H1 (cell line): ENCODE data around the gene MAGI1. TPM values are rescaled to one million over a fixed set of nuclear protein-coding genes. Genes with fewer than 3 reads are reported as not detected.

ENCODE experiments used
- CTCF ChIA-PET: fragments of 300-600 bp; sonication (Branson Sonifier 250); formaldehyde crosslinking; loops from one replicate; lab custom pipeline; 2021; ENCODE audit not compliant: partially characterized antibody; lab: Charles Lee
- POLR2A ChIA-PET: fragments of 300-600 bp; sonication (Branson Sonifier 250); formaldehyde crosslinking; loops from one replicate; lab custom pipeline; 2021; ENCODE audit warnings: inconsistent platforms; ENCODE audit not compliant: partially characterized antibody; lab: Charles Lee
- DNase-seq, 2 experiments: peaks; one replicate each; pipeline versions ENCODE4 v3.0.0 to v3.0.0-alpha.2; 2010 to 2022; ENCODE audit warnings: low spot score in 2 of 2, low read depth in 1 of 2, mixed read lengths in 1 of 2
- FAIRE-seq: peaks from 2 replicates; lab custom pipeline; 2011; peaks lifted over from hg19 to GRCh38; lab: Jason Lieb, UNC
- H2AFZ ChIP-seq: 2 replicates; pipeline ENCODE4 v1.8.1; 2012; ENCODE audit warnings: low read length, inconsistent platforms
- H2AK5ac ChIP-seq: 2 replicates; pipeline ENCODE4 v1.6.1; 2013; ENCODE audit warnings: low read depth, low read length
- H2BK120ac ChIP-seq: replicated peaks from 2 replicates; pipeline ENCODE3; 2013; ENCODE audit warnings: low read depth, low read length, inconsistent platforms
- H2BK12ac ChIP-seq: 2 replicates; pipeline ENCODE4 v1.6.1; 2013; ENCODE audit warnings: low read depth, low read length
- H2BK15ac ChIP-seq: 2 replicates; pipeline ENCODE4 v1.6.1; 2013; ENCODE audit warnings: low read length
- H2BK20ac ChIP-seq: 2 replicates; pipeline ENCODE4 v1.6.1; 2013; ENCODE audit warnings: low read length
- H2BK5ac ChIP-seq: 2 replicates; pipeline ENCODE4 v1.6.1; 2013; ENCODE audit warnings: low read depth, low read length
- H3K14ac ChIP-seq: 2 replicates; pipeline ENCODE4 v1.6.1; 2013; ENCODE audit warnings: inconsistent platforms; ENCODE audit not compliant: insufficient read length
- H3K18ac ChIP-seq: 2 replicates; pipeline ENCODE4 v1.6.1; 2013; ENCODE audit warnings: low read length; ENCODE audit errors: extremely low read depth
- H3K23ac ChIP-seq: 2 replicates; pipeline ENCODE4 v1.6.1; 2013; ENCODE audit warnings: inconsistent platforms; ENCODE audit not compliant: insufficient read length
- H3K23me2 ChIP-seq: 2 replicates; pipeline ENCODE4 v1.6.1; 2013; ENCODE audit warnings: low read depth, low read length
- H3K27ac ChIP-seq: 2 replicates; pipeline ENCODE4 v1.6.1; 2011; ENCODE audit warnings: low read depth, low read length, inconsistent platforms
- H3K27me3 ChIP-seq, 4 experiments: replicated peaks in 1 of 4; 1 replicate in 1 of 4; 2 replicates in 3 of 4; pipeline versions ENCODE4 v1.6.1 to v1.8.1; 2011 to 2013; ENCODE audit warnings: low read length in 3 of 4, mild to moderate bottlenecking in 3 of 4, inconsistent platforms in 2 of 4, mixed read lengths in 2 of 4, moderate library complexity in 1 of 4; ENCODE audit not compliant: control insufficient read depth in 3 of 4, insufficient read depth in 3 of 4; ENCODE audit errors: extremely low read depth in 1 of 4
- H3K36me3 ChIP-seq, 4 experiments: 2 replicates each; pipeline versions ENCODE4 v1.6.1 to v1.8.1; 2011 to 2013; ENCODE audit warnings: mild to moderate bottlenecking in 4 of 4, low read length in 3 of 4, moderate library complexity in 2 of 4, control low read depth in 1 of 4, inconsistent platforms in 1 of 4; ENCODE audit not compliant: insufficient read depth in 4 of 4, control insufficient read depth in 2 of 4
- H3K4ac ChIP-seq: replicated peaks from 2 replicates; pipeline ENCODE3; 2013; ENCODE audit warnings: low read length, low read depth, mixed read lengths, inconsistent platforms; ENCODE audit not compliant: insufficient read length
- H3K4me1 ChIP-seq, 4 experiments: replicated peaks in 1 of 4; 1 replicate in 1 of 4; 2 replicates in 3 of 4; pipeline versions ENCODE4 v1.6.1 to v1.8.1; 2011 to 2013; ENCODE audit warnings: low read length in 3 of 4, inconsistent platforms in 2 of 4, mixed read lengths in 1 of 4; ENCODE audit not compliant: insufficient read depth in 4 of 4, control insufficient read depth in 3 of 4
- H3K4me2 ChIP-seq, 2 experiments: 2 replicates each; pipeline versions ENCODE4 v1.6.1 to v1.8.1; 2011 to 2013; ENCODE audit warnings: low read depth in 2 of 2, low read length in 2 of 2, control low read depth in 1 of 2, inconsistent platforms in 1 of 2, mild to moderate bottlenecking in 1 of 2; ENCODE audit not compliant: insufficient read depth in 1 of 2
- H3K4me3 ChIP-seq, 4 experiments: fragments of 200-600, 300-600 bp in 1 of 4; sonication (generic), shearing (Covaris generic), sonication (Bioruptor Twin) in 1 of 4; 2 replicates each; pipeline versions ENCODE4 v1.5.1 to v1.8.1; 2011 to 2016; ENCODE audit warnings: low read length in 4 of 4, low read depth in 3 of 4, control low read depth in 2 of 4, inconsistent platforms in 2 of 4, mild to moderate bottlenecking in 2 of 4, mixed read lengths in 1 of 4, moderate library complexity in 1 of 4; ENCODE audit not compliant: insufficient read depth in 2 of 4; ENCODE audit errors: extremely low read depth in 1 of 4
- H3K56ac ChIP-seq: replicated peaks from 2 replicates; pipeline ENCODE3; 2013; ENCODE audit warnings: low read depth, mild to moderate bottlenecking, mixed read lengths, low read length, inconsistent platforms; ENCODE audit not compliant: insufficient read length
- H3K79me1 ChIP-seq: 2 replicates; pipeline ENCODE4 v1.6.1; 2013; ENCODE audit warnings: low read depth, low read length, control low read depth
- H3K79me2 ChIP-seq, 2 experiments: 2 replicates each; pipeline versions ENCODE4 v1.6.1 to v1.8.1; 2012 to 2013; ENCODE audit warnings: low read length in 2 of 2, mild to moderate bottlenecking in 2 of 2, inconsistent platforms in 1 of 2; ENCODE audit not compliant: insufficient read depth in 2 of 2, control insufficient read depth in 1 of 2
- H3K9ac ChIP-seq, 4 experiments: replicated peaks in 1 of 4; 1 replicate in 1 of 4; 2 replicates in 3 of 4; pipeline versions ENCODE4 v1.6.1 to v1.8.1; 2011 to 2013; ENCODE audit warnings: low read depth in 3 of 4, low read length in 3 of 4, control low read depth in 2 of 4, mild to moderate bottlenecking in 2 of 4, moderate library complexity in 2 of 4, inconsistent platforms in 1 of 4; ENCODE audit errors: extremely low read depth in 1 of 4
- H3K9me3 ChIP-seq, 2 experiments: 2 replicates each; pipeline versions ENCODE4 v1.6.1 to v1.8.1; 2012 to 2013; ENCODE audit warnings: mild to moderate bottlenecking in 2 of 2, moderate library complexity in 2 of 2, control low read depth in 1 of 2, inconsistent platforms in 1 of 2, low read depth in 1 of 2, low read length in 1 of 2, mixed read lengths in 1 of 2; ENCODE audit not compliant: insufficient read depth in 2 of 2
- H4K20me1 ChIP-seq, 2 experiments: replicated peaks in 1 of 2; 2 replicates each; pipeline versions ENCODE3 to v1.8.1; 2011 to 2013; ENCODE audit warnings: inconsistent platforms in 2 of 2, low read length in 2 of 2, mild to moderate bottlenecking in 1 of 2; ENCODE audit not compliant: insufficient read depth in 2 of 2, control insufficient read depth in 1 of 2
- H4K5ac ChIP-seq: 2 replicates; pipeline ENCODE4 v1.6.1; 2013; ENCODE audit warnings: low read length, low read depth, mixed read lengths, inconsistent platforms; ENCODE audit not compliant: insufficient read length
- H4K8ac ChIP-seq: 2 replicates; pipeline ENCODE4 v1.8.0; 2013; ENCODE audit warnings: mild to moderate bottlenecking, moderate library complexity, low read length, inconsistent platforms; ENCODE audit not compliant: insufficient read depth; ENCODE audit errors: extremely low read depth
- H4K91ac ChIP-seq: replicated peaks from 2 replicates; pipeline ENCODE3; 2013; ENCODE audit warnings: low read length, mixed read lengths, inconsistent platforms; ENCODE audit not compliant: insufficient read length
- CREB1 ChIP-seq: IDR thresholded peaks from 2 replicates; pipeline ENCODE4 v1.6.1; 2012; ENCODE audit warnings: inconsistent platforms
- E2F6 ChIP-seq: IDR thresholded peaks from 2 replicates; pipeline ENCODE4 v1.6.1; 2012; ENCODE audit warnings: inconsistent platforms
- EZH2 ChIP-seq: fragments of 200-600 bp; sonication (generic); IDR thresholded peaks from 2 replicates; pipeline ENCODE4 v1.7.1; 2012; ENCODE audit warnings: low read depth, mild to moderate bottlenecking, moderate library complexity, low read length, inconsistent platforms; ENCODE audit not compliant: severe bottlenecking
- HDAC6 ChIP-seq: IDR thresholded peaks from one replicate; pipeline ENCODE4 v1.7.1; 2012; ENCODE audit warnings: low read depth, mild to moderate bottlenecking, inconsistent platforms, low read length, moderate library complexity
- KDM5A ChIP-seq: fragments of 200-600 bp; IDR thresholded peaks from 2 replicates; pipeline ENCODE4 v1.7.1; 2012; ENCODE audit warnings: mild to moderate bottlenecking, low read length, inconsistent platforms, mixed read lengths
- PHF8 ChIP-seq: fragments of 200-600 bp; sonication (generic); conservative IDR thresholded peaks from 2 replicates; pipeline ENCODE4 v1.7.1; 2012; ENCODE audit warnings: low read depth, mild to moderate bottlenecking, inconsistent platforms, low read length, moderate library complexity
- SAP30 ChIP-seq: fragments of 300-600 bp; sonication (generic); IDR thresholded peaks from 2 replicates; pipeline ENCODE4 v1.7.1; 2012; ENCODE audit warnings: low read length, moderate library complexity, mild to moderate bottlenecking, inconsistent platforms; ENCODE audit not compliant: insufficient read depth, insufficient replicate concordance
- SIRT6 ChIP-seq: IDR thresholded peaks from one replicate; pipeline ENCODE4 v1.7.1; 2012; ENCODE audit warnings: low read length, inconsistent platforms
- SUZ12 ChIP-seq: fragments of 200-600 bp; sonication (generic); IDR thresholded peaks from 2 replicates; pipeline ENCODE4 v1.6.1; 2012; ENCODE audit warnings: mild to moderate bottlenecking, inconsistent platforms, low read length, moderate library complexity, mixed read lengths
- TAF7 ChIP-seq: optimal IDR thresholded peaks from 2 replicates; pipeline ENCODE3; 2011; ENCODE audit warnings: low read depth, mild to moderate bottlenecking, inconsistent platforms, low read length, moderate library complexity, borderline replicate concordance
- WGBS, 2 experiments: shearing (Covaris generic) in 1 of 2; methylation state at CpG; one replicate each; pipeline versions ENCODE4 v1.1.6 to v1.1.7; 2013 to 2015; ENCODE audit warnings: low lambda C conversion rate in 2 of 2, mixed read lengths in 2 of 2, inconsistent platforms in 1 of 2, low coverage in 1 of 2, missing lambda C conversion rate in 1 of 2; ENCODE audit not compliant: insufficient replicate concordance in 2 of 2, insufficient coverage in 1 of 2, insufficient read length in 1 of 2; ENCODE audit errors: extremely low coverage in 1 of 2, missing lambda C conversion rate in 1 of 2; 5-methylcytosine and 5-hydroxymethylcytosine counted together
- polyA plus RNA-seq, 7 experiments: library from polyadenylated mRNA; depleted of rRNA in 3 of 7; stranded (reverse) in 5 of 7; unstranded in 2 of 7; fragments of >200 nt in 5 of 7; fragments of 200-250 nt in 2 of 7; gene quantifications; 1 replicate in 5 of 7; 2 replicates in 1 of 7; 4 replicates in 1 of 7; pipeline versions ENCODE4 v1.2.1 to v1.2.3, GENCODE V29; 2011 to 2013; ENCODE audit warnings: missing spikeins in 2 of 7, mixed read lengths in 2 of 7
- total RNA-seq: library from RNA; stranded (reverse); fragmentation: NEBNext Ultra II Directional; extraction: Animal tissue kit (Norgen Biotek cat#: 25700); gene quantifications from 2 replicates; pipeline ENCODE4 v1.2.1, GENCODE V29; 2021

The MAGI1 gene
- total and polyA plus RNA-seq, 2 of the 8 experiments (the other 6 are each of a cell fraction or from before 2014, with no cell fraction given) = 19.8 to 78.0 TPM

- H2BK15ac ChIP-seq = no peak overlapping the region
- no peak overlapping the region for H4K91ac ChIP-seq
- no peak overlapping the region for H3K4me3 ChIP-seq
- no peak overlapping the region for H3K18ac ChIP-seq
- no peak overlapping the region for H3K23ac ChIP-seq
- no peaks in the 10 kb centered on the region for H3K79me1 ChIP-seq
- DNase-seq (no peak), FAIRE-seq (no peak)
- no peak overlapping the region for H2AK5ac ChIP-seq
- H2BK20ac ChIP-seq = no peak overlapping the region
- no peak overlapping the region for H4K5ac ChIP-seq
- no peaks in the 10 kb centered on the region for H4K20me1 ChIP-seq
- H2BK5ac ChIP-seq = no peak overlapping the region
- H2BK120ac ChIP-seq = no peak overlapping the region
- H3K4me1 ChIP-seq = no peaks in the 10 kb centered on the region
- 100% methylated on average over 1 of the region's 1 CpG; no CpG with 5 or more reads in 1 of the 2 experiments for WGBS, 2 experiments
- H3K23me2 ChIP-seq = no peaks in the 10 kb centered on the region; the same call in 1 of the 2 replicates
- H3K56ac ChIP-seq = no peak overlapping the region
- H3K9me3 ChIP-seq = no peaks in the 10 kb centered on the region; a peak in 1 of 4 replicates
- H3K14ac ChIP-seq = no peak overlapping the region
- H3K27me3 ChIP-seq = no peaks in the 10 kb centered on the region
- ChIA-PET POLR2A (no interaction called here), CTCF (no interaction called here)
- no peak overlapping the region for H2BK12ac ChIP-seq
- H3K79me2 ChIP-seq = no peaks in the 10 kb centered on the region
- no peak overlapping the region for H2AFZ ChIP-seq
- H3K4me2 ChIP-seq = no peak overlapping the region
- H3K27ac ChIP-seq = no peak overlapping the region
- no peak overlapping the region for H3K4ac ChIP-seq
- H4K8ac ChIP-seq = no peak overlapping the region
- H3K9ac ChIP-seq = no peak overlapping the region
- TF ChIP-seq E2F6 = no peak
- no peak for TF ChIP-seq CREB1
- TF ChIP-seq SIRT6 = no peak
- TF ChIP-seq PHF8 = no peak
- no peak for TF ChIP-seq SAP30
- TF ChIP-seq SUZ12 = no peak
- no peak for TF ChIP-seq KDM5A
- TF ChIP-seq EZH2 = no peak
- no peak for TF ChIP-seq TAF7
- TF ChIP-seq HDAC6 = no peak
- TF ChIP-seq, all 59 proteins: peak for 0
- H3K36me3 ChIP-seq = no peaks in the 10 kb centered on the region
Observed at GRCh38 chr3:65318231-65318630, 720.5 kb downstream of the MAGI1 start.
